Vagina (tissue), 2 donors: ENCODE measurements around the gene ZNF474. TPM values are rescaled to one million over a fixed set of nuclear protein-coding genes. Genes with fewer than 3 reads are reported as not detected.

Experiments
- DNase-seq, 2 donors: peaks; one replicate each; pipeline ENCODE4 v3.0.0-alpha.2; 2017; ENCODE audit errors: extremely low spot score in 2 of 2
- H3K27ac ChIP-seq: fragments of 200-600 bp; sonication (generic); one replicate; pipeline ENCODE4 v1.5.1; 2019
- H3K27me3 ChIP-seq: fragments of 200-600 bp; sonication (generic); one replicate; pipeline ENCODE4 v1.5.1; 2019
- H3K36me3 ChIP-seq, 2 donors: fragments of 200-600 bp; sonication (generic); one replicate each; pipeline ENCODE4 v1.5.1; 2017 to 2019
- H3K4me1 ChIP-seq: fragments of 200-600 bp; sonication (generic); one replicate; pipeline ENCODE4 v1.5.1; 2019
- H3K4me3 ChIP-seq, 2 donors: fragments of 200-600 bp; sonication (generic); 1 replicate in 1 of 2; 2 replicates in 1 of 2; pipeline ENCODE4 v1.5.1; 2016 to 2019
- H3K9me3 ChIP-seq: fragments of 200-600 bp; sonication (generic); one replicate; pipeline ENCODE4 v1.5.1; 2019
- CTCF ChIP-seq, 3 experiments: fragments of 450-650 bp in 2 of 3; fragments of 200-600 bp in 1 of 3; sonication (generic) in 1 of 3; IDR thresholded peaks; one replicate each; pipeline ENCODE4 v1.5.1; 2017 to 2019; ENCODE audit warnings: antibody characterized with exemption in 3 of 3, mild to moderate bottlenecking in 2 of 3, moderate library complexity in 2 of 3
- POLR2A ChIP-seq, 2 donors: fragments of 450-650 bp; IDR thresholded peaks; one replicate each; pipeline ENCODE4 v1.6.1; 2017; ENCODE audit warnings: antibody characterized with exemption in 2 of 2, mild to moderate bottlenecking in 2 of 2, moderate library complexity in 2 of 2
- POLR2AphosphoS5 ChIP-seq, 2 donors: sonication (generic); formaldehyde crosslinking; IDR thresholded peaks; one replicate each; pipeline ENCODE4 v1.9.0; 2017; ENCODE audit warnings: antibody characterized with exemption in 2 of 2, mild to moderate bottlenecking in 2 of 2, low read depth in 1 of 2; ENCODE audit not compliant: insufficient read depth in 1 of 2
- intact Hi-C: fragments of 100-400 bp; cut with DNase I; formaldehyde crosslinking; loops from one replicate; pipeline ENCODE4 v1.15.1; 2023
- total RNA-seq: library from RNA; depleted of rRNA; stranded (reverse); fragments of >200 nt; gene quantifications from one replicate; pipeline ENCODE4 v1.2.3, GENCODE V29; 2016

ZNF474 gene
- total RNA-seq, 1 donor from 2014 or later: 0.49 TPM

DNA sequence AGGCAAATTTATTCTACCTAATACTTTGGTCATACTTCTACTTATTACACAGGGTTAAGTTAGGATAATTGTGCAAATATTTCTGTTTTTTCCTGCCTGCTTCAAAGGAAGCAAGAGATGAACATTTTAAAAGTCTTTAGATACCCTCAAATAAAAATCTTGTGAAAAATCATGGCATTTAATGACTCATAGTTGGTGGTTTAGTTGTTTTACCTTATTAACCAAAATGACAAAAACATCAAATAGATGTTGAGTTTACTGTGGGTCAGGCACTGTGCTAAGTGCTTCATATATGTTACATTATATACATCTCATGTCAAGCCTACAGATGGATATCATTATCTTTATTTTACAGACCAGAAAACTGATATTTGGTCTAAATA is 54.4 kb downstream of the ZNF474 start:
- TF ChIP-seq CTCF (IDR thresholded peaks at IDR 0.05) (no peak), POLR2AphosphoS5 (IDR thresholded peaks at IDR 0.05; ENCODE audit: insufficient read depth in 1 of 2, low read depth in 1 of 2) (no peak), POLR2A (IDR thresholded peaks at IDR 0.05) (no peak)
- no peaks in the 10 kb centered on the region for H3K36me3 ChIP-seq
- DNase-seq: no peak
- no peaks in the 10 kb centered on the region for H3K27me3 ChIP-seq
- H3K4me3 ChIP-seq: no peak overlapping the region
- peaks cover 20% of the 10 kb centered on the region for H3K4me1 ChIP-seq
- intact Hi-C loops: no loop called here
- no peaks in the 10 kb centered on the region for H3K9me3 ChIP-seq
- H3K27ac ChIP-seq: no peak overlapping the region

GRCh38 chr5:122184676-122185255 is 55.4 kb downstream of the ZNF474 start:
- no peaks in the 10 kb centered on the region for H3K27me3 ChIP-seq
- H3K4me3 ChIP-seq: no peak overlapping the region
- H3K36me3 ChIP-seq: no peaks in the 10 kb centered on the region
- intact Hi-C loops: no loop called here
- no peaks in the 10 kb centered on the region for H3K9me3 ChIP-seq
- TF ChIP-seq POLR2A (IDR thresholded peaks at IDR 0.05) (no peak), CTCF (IDR thresholded peaks at IDR 0.05) (no peak), POLR2AphosphoS5 (IDR thresholded peaks at IDR 0.05; ENCODE audit: insufficient read depth in 1 of 2, low read depth in 1 of 2) (no peak)
- H3K27ac ChIP-seq: no peak overlapping the region
- H3K4me1 ChIP-seq: peaks cover 20% of the 10 kb centered on the region
- no peak for DNase-seq

- no peaks in the 10 kb centered on the region for H3K36me3 ChIP-seq
- H3K27ac ChIP-seq: no peak overlapping the region
- no peak for DNase-seq
- H3K4me3 ChIP-seq: no peak overlapping the region
- H3K9me3 ChIP-seq: no peaks in the 10 kb centered on the region
- peaks cover 15% of the 10 kb centered on the region for H3K4me1 ChIP-seq
- intact Hi-C loops: no loop called here
- no peak for TF ChIP-seq CTCF (IDR thresholded peaks at IDR 0.05)
- no peak for TF ChIP-seq POLR2A (IDR thresholded peaks at IDR 0.05)
- TF ChIP-seq POLR2AphosphoS5 (IDR thresholded peaks at IDR 0.05; ENCODE audit: insufficient read depth in 1 of 2, low read depth in 1 of 2): no peak
- no peaks in the 10 kb centered on the region for H3K27me3 ChIP-seq
Observed at GRCh38 chr5:122187426-122187825, 58.1 kb downstream of the ZNF474 start.

DNA sequence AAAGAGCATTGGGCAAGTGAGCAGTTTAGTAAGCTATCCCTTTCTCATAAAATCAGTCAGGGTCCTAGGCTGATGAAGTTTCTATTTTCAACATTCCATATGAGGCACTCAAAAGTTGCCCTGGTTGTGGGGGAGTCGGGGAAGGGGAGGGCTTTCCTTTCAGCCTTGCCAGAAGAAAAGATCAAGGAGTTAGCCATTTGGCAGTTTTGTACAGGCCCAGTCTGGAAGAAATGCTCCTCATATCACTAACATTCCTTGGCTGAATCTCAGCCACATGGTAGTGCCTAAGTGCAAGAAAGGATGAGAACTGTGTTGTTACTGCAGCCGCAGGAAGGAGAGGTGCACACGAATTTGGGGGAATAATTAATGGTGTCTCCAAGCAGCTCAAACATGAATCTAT is 60.8 kb downstream of the ZNF474 start:
- Histone ChIP-seq H3K4me3 (no peak overlapping the region), H3K27me3 (no peaks in the 10 kb centered on the region), H3K36me3 (no peaks in the 10 kb centered on the region), H3K27ac (no peak overlapping the region), H3K4me1 (no peaks in the 10 kb centered on the region), H3K9me3 (no peaks in the 10 kb centered on the region)
- no peak for DNase-seq
- TF ChIP-seq POLR2A (IDR thresholded peaks at IDR 0.05): no peak
- TF ChIP-seq CTCF (IDR thresholded peaks at IDR 0.05): no peak
- TF ChIP-seq POLR2AphosphoS5 (IDR thresholded peaks at IDR 0.05; ENCODE audit: insufficient read depth in 1 of 2, low read depth in 1 of 2): no peak
- intact Hi-C loops: loop anchor here (5.0 kb wide), 1 partner anchor 227 kb away; no protein-coding TSS in a partner anchor
